Neutrophil (primary cell): ENCODE measurements around the gene ATF6.

Experiments used
- H3K27ac ChIP-seq: fragments of 200-600 bp; sonication (generic); 2 replicates; pipeline ENCODE4 v1.5.1; 2016; ENCODE audit warnings: mild to moderate bottlenecking, moderate library complexity
- H3K27me3 ChIP-seq: fragments of 200-600 bp; sonication (generic); 2 replicates; pipeline ENCODE4 v1.6.0; 2016; ENCODE audit warnings: mild to moderate bottlenecking
- H3K36me3 ChIP-seq: fragments of 200-600 bp; sonication (generic); 2 replicates; pipeline ENCODE4 v1.5.1; 2017
- H3K4me1 ChIP-seq, 2 experiments: fragments of 200-600 bp in 1 of 2; sonication (generic) in 1 of 2; 1 replicate in 1 of 2; 2 replicates in 1 of 2; pipeline versions ENCODE4 v1.5.1 to v1.6.1; 2013 to 2016; ENCODE audit warnings: low read depth in 1 of 2, low read length in 1 of 2, mild to moderate bottlenecking in 1 of 2, moderate library complexity in 1 of 2; ENCODE audit not compliant: control insufficient read depth in 1 of 2, insufficient read depth in 1 of 2
- H3K4me3 ChIP-seq, 2 experiments: fragments of 200-600 bp in 1 of 2; sonication (generic) in 1 of 2; 1 replicate in 1 of 2; 2 replicates in 1 of 2; pipeline ENCODE4 v1.5.1; 2013 to 2016; ENCODE audit warnings: low read depth in 1 of 2, low read length in 1 of 2, mild to moderate bottlenecking in 1 of 2, moderate library complexity in 1 of 2
- H3K9me3 ChIP-seq: fragments of 200-600 bp; sonication (generic); 2 replicates; pipeline ENCODE4 v1.5.1; 2016
- CTCF ChIP-seq: fragments of 200-600 bp; sonication (generic); IDR thresholded peaks from 2 replicates; pipeline ENCODE4 v1.5.1; 2016; ENCODE audit warnings: antibody characterized with exemption

Gene ATF6

GRCh38 chr1:161985301-161985822 lies 219.2 kb downstream of the ATF6 start:
- Histone ChIP-seq H3K4me3 (no peak overlapping the region), H3K4me1 (peaks cover 22 to 23% of the 10 kb centered on the region in 2 experiments), H3K27ac (no peak overlapping the region), H3K36me3 (no peaks in the 10 kb centered on the region), H3K27me3 (no peaks in the 10 kb centered on the region), H3K9me3 (no peaks in the 10 kb centered on the region)
- no peak for TF ChIP-seq CTCF

DNA sequence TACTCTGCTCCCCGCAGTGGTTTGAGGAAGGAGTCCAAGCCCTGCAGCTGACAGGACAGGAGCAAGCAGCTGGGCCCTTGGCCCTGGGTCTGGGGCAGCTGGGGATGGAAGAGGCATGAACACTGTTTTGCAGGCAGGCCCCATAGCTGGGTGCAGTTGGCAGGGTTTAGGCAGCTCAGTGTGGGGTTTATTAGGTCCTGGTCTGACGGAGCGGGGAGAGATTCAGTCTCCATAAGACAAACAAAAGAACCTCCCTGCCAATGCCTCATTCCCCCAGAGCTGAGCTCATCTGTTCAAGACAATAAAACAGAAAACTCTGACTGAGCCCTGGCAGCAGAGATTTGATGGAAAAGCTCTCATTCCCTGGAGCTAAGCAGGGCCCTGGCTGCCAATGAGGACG lies 220.2 kb downstream of the ATF6 start:
- no peaks in the 10 kb centered on the region for H3K9me3 ChIP-seq
- H3K27ac ChIP-seq: no peak overlapping the region
- H3K36me3 ChIP-seq: no peaks in the 10 kb centered on the region
- no peaks in the 10 kb centered on the region for H3K27me3 ChIP-seq
- H3K4me3 ChIP-seq: no peak overlapping the region
- H3K4me1 ChIP-seq: peaks cover 26 to 28% of the 10 kb centered on the region in 2 experiments
- no peak for TF ChIP-seq CTCF

DNA sequence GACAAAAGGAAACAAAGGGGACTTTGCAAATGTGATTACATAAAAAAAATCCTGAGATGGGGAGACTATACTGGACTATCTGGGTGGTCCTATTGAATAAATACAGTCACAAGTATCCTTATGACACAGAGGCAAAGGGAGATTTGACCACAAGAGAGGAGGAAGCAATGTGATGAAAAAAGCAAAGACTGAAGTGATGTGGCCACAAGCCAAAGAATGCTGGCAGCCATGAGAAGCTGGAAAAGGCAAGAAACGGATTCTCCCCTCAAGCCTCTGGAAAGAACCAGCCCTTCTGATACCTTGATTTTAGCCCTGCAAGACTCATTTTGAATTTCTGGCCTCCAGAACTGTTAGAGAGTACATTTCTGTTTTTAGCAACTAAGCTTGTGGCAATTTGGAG lies 221.2 kb downstream of the ATF6 start:
- no peak overlapping the region for H3K27ac ChIP-seq
- H3K4me3 ChIP-seq: no peak overlapping the region
- peaks cover 26 to 28% of the 10 kb centered on the region in 2 experiments for H3K4me1 ChIP-seq
- H3K27me3 ChIP-seq: no peaks in the 10 kb centered on the region
- H3K9me3 ChIP-seq: no peaks in the 10 kb centered on the region
- no peak for TF ChIP-seq CTCF
- H3K36me3 ChIP-seq: no peaks in the 10 kb centered on the region

GRCh38 chr1:161987872-161988271 lies 221.8 kb downstream of the ATF6 start:
- no peak for TF ChIP-seq CTCF
- H3K9me3 ChIP-seq: no peaks in the 10 kb centered on the region
- no peak overlapping the region for H3K4me3 ChIP-seq
- no peaks in the 10 kb centered on the region for H3K36me3 ChIP-seq
- peaks cover 26 to 28% of the 10 kb centered on the region in 2 experiments for H3K4me1 ChIP-seq
- H3K27ac ChIP-seq: no peak overlapping the region
- no peaks in the 10 kb centered on the region for H3K27me3 ChIP-seq

DNA sequence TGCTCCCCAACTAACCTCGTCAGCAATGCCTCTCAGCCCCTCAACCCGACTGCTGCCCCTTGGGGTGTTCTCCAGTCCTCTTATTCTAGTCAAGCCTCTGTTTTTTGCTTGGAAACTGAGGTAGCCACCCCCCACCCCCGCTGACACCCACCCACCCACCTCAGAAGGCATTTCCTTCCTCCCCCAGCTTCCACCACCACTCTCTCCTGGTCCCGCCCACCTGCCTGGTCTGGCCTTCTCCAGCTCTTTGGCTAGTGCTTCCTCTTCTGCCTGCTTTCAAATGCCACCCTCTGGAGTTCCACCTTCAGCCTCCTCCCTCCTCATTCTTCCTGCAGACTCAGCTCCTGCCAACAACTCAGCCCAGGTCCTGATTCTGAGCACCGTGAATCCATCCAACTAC lies 222.3 kb downstream of the ATF6 start:
- H3K36me3 ChIP-seq: no peaks in the 10 kb centered on the region
- H3K27me3 ChIP-seq: no peaks in the 10 kb centered on the region
- no peak overlapping the region for H3K4me3 ChIP-seq
- H3K27ac ChIP-seq: peak overlapping the region; percentile 75
- H3K4me1 ChIP-seq: peaks cover 26 to 28% of the 10 kb centered on the region in 2 experiments
- H3K9me3 ChIP-seq: no peaks in the 10 kb centered on the region
- no peak for TF ChIP-seq CTCF

GRCh38 chr1:161989108-161989507 lies 223.0 kb downstream of the ATF6 start:
- peak overlapping the region; percentile 75 for H3K27ac ChIP-seq
- TF ChIP-seq CTCF: no peak
- no peaks in the 10 kb centered on the region for H3K36me3 ChIP-seq

More at GRCh38 chr1:161989108-161989507, 223.0 kb downstream of the ATF6 start:
- H3K27me3 ChIP-seq: no peaks in the 10 kb centered on the region
- H3K4me1 ChIP-seq: peaks cover 26 to 28% of the 10 kb centered on the region in 2 experiments
- no peak overlapping the region for H3K4me3 ChIP-seq
- H3K9me3 ChIP-seq: no peaks in the 10 kb centered on the region
